ENCODE results near the gene WWOX.

The WWOX gene

GRCh38 chr16:78953526-78953925 lies 854.1 kb downstream of the WWOX start:
- TF ChIP-seq CTCF (conservative IDR thresholded peaks at IDR 0.05; ENCODE audit: low read depth, low read length), result no peak
- no peaks in the 10 kb centered on the region for H3K79me2 ChIP-seq (ENCODE audit: insufficient read depth, low read depth)
- H3K4me2 ChIP-seq, result no peak overlapping the region
- H3K4me1 ChIP-seq (ENCODE audit: low read depth, poor library complexity, severe bottlenecking), result no peaks in the 10 kb centered on the region
- no peak overlapping the region for H2AFZ ChIP-seq (ENCODE audit: low read depth)
- H3K9ac ChIP-seq, result no peak overlapping the region
- H3K4me3 ChIP-seq (IDR thresholded peaks at IDR 0.05; ENCODE audit: insufficient read depth, low read depth, low read length), result no peak overlapping the region
- H3K27ac ChIP-seq, result no peak overlapping the region
- H4K20me1 ChIP-seq (ENCODE audit: insufficient read depth), result no peaks in the 10 kb centered on the region
- no peaks in the 10 kb centered on the region for H3K27me3 ChIP-seq (ENCODE audit: insufficient read depth, low read depth)
- no peaks in the 10 kb centered on the region for H3K36me3 ChIP-seq (ENCODE audit: insufficient read depth)

- H3K4me1 ChIP-seq (ENCODE audit: low read depth, poor library complexity, severe bottlenecking), result no peaks in the 10 kb centered on the region
- no peak overlapping the region for H3K9ac ChIP-seq
- H3K27me3 ChIP-seq (ENCODE audit: insufficient read depth, low read depth), result no peaks in the 10 kb centered on the region
- no peak overlapping the region for H2AFZ ChIP-seq (ENCODE audit: low read depth)
- H3K27ac ChIP-seq, result no peak overlapping the region
- H4K20me1 ChIP-seq (ENCODE audit: insufficient read depth), result no peaks in the 10 kb centered on the region
- no peaks in the 10 kb centered on the region for H3K79me2 ChIP-seq (ENCODE audit: insufficient read depth, low read depth)
- H3K36me3 ChIP-seq (ENCODE audit: insufficient read depth), result no peaks in the 10 kb centered on the region
- H3K4me3 ChIP-seq (IDR thresholded peaks at IDR 0.05; ENCODE audit: insufficient read depth, low read depth, low read length), result no peak overlapping the region
- H3K4me2 ChIP-seq, result no peak overlapping the region
- TF ChIP-seq CTCF (conservative IDR thresholded peaks at IDR 0.05; ENCODE audit: low read depth, low read length), result no peak
These were observed 855.8 kb downstream of the WWOX start for GRCh38 chr16:78955206-78955605.

- no peaks in the 10 kb centered on the region for H3K36me3 ChIP-seq (ENCODE audit: insufficient read depth)
- H3K4me3 ChIP-seq (IDR thresholded peaks at IDR 0.05; ENCODE audit: insufficient read depth, low read depth, low read length), result no peak overlapping the region
- no peaks in the 10 kb centered on the region for H3K79me2 ChIP-seq (ENCODE audit: insufficient read depth, low read depth)
- TF ChIP-seq CTCF (conservative IDR thresholded peaks at IDR 0.05; ENCODE audit: low read depth, low read length), result no peak
- no peaks in the 10 kb centered on the region for H4K20me1 ChIP-seq (ENCODE audit: insufficient read depth)
- no peak overlapping the region for H3K27ac ChIP-seq
- H3K9ac ChIP-seq, result no peak overlapping the region
- H3K27me3 ChIP-seq (ENCODE audit: insufficient read depth, low read depth), result no peaks in the 10 kb centered on the region
- H3K4me2 ChIP-seq, result no peak overlapping the region
- no peak overlapping the region for H2AFZ ChIP-seq (ENCODE audit: low read depth)
- no peaks in the 10 kb centered on the region for H3K4me1 ChIP-seq (ENCODE audit: low read depth, poor library complexity, severe bottlenecking)
These were observed 857.4 kb downstream of the WWOX start for GRCh38 chr16:78956859-78957258.

- H3K4me3 ChIP-seq (IDR thresholded peaks at IDR 0.05; ENCODE audit: insufficient read depth, low read depth, low read length), result no peak overlapping the region
- H3K4me2 ChIP-seq, result no peak overlapping the region
- H3K9ac ChIP-seq, result no peak overlapping the region
- no peak overlapping the region for H3K27ac ChIP-seq
- no peaks in the 10 kb centered on the region for H3K79me2 ChIP-seq (ENCODE audit: insufficient read depth, low read depth)
- H3K4me1 ChIP-seq (ENCODE audit: low read depth, poor library complexity, severe bottlenecking), result no peaks in the 10 kb centered on the region
- no peak overlapping the region for H2AFZ ChIP-seq (ENCODE audit: low read depth)
- H4K20me1 ChIP-seq (ENCODE audit: insufficient read depth), result no peaks in the 10 kb centered on the region
- no peak for TF ChIP-seq CTCF (conservative IDR thresholded peaks at IDR 0.05; ENCODE audit: low read depth, low read length)
- no peaks in the 10 kb centered on the region for H3K36me3 ChIP-seq (ENCODE audit: insufficient read depth)
- H3K27me3 ChIP-seq (ENCODE audit: insufficient read depth, low read depth), result no peaks in the 10 kb centered on the region
These were observed 858.1 kb downstream of the WWOX start for GRCh38 chr16:78957317-78958100.

Data from KMS-11 (cell line).